Trophoblast cell (in vitro differentiated cells and primary cell): ENCODE results near the gene MLLT10.

ENCODE experiments used
- DNase-seq, 2 donors: peaks; one replicate each; pipeline ENCODE4 v3.0.0-alpha.2; 2016
- H2AFZ ChIP-seq: 2 replicates; pipeline ENCODE4 v1.6.1; 2013; ENCODE audit warnings: low read length, moderate library complexity, mild to moderate bottlenecking; ENCODE audit not compliant: insufficient read depth, poor library complexity
- H2AK5ac ChIP-seq: 2 replicates; pipeline ENCODE4 v1.6.1; 2013; ENCODE audit warnings: mild to moderate bottlenecking, low read length
- H2BK120ac ChIP-seq: 2 replicates; pipeline ENCODE4 v1.6.1; 2013; ENCODE audit warnings: low read length, mild to moderate bottlenecking, moderate library complexity; ENCODE audit not compliant: insufficient read depth, poor library complexity
- H2BK12ac ChIP-seq: 2 replicates; pipeline ENCODE4 v1.6.1; 2013; ENCODE audit warnings: mild to moderate bottlenecking, low read length, moderate library complexity
- H2BK5ac ChIP-seq: 2 replicates; pipeline ENCODE4 v1.6.1; 2013; ENCODE audit warnings: low read length, low read depth, moderate library complexity, mild to moderate bottlenecking; ENCODE audit not compliant: poor library complexity
- H3K14ac ChIP-seq: 2 replicates; pipeline ENCODE4 v1.6.1; 2013; ENCODE audit warnings: mild to moderate bottlenecking, low read length
- H3K18ac ChIP-seq: 2 replicates; pipeline ENCODE4 v1.6.1; 2013; ENCODE audit warnings: mild to moderate bottlenecking, low read length
- H3K23ac ChIP-seq: 2 replicates; pipeline ENCODE4 v1.6.1; 2013; ENCODE audit warnings: low read length
- H3K27ac ChIP-seq: 2 replicates; pipeline ENCODE4 v1.5.1; 2013; ENCODE audit warnings: low read depth, mild to moderate bottlenecking, inconsistent platforms, low read length, moderate library complexity
- H3K27me3 ChIP-seq: 2 replicates; pipeline ENCODE4 v1.6.1; 2013; ENCODE audit warnings: inconsistent platforms, mild to moderate bottlenecking, low read length, moderate library complexity; ENCODE audit not compliant: insufficient read depth
- H3K36me3 ChIP-seq, 2 experiments: 1 replicate in 1 of 2; 2 replicates in 1 of 2; pipeline ENCODE4 v1.6.1; 2013; ENCODE audit warnings: low read length in 2 of 2, mild to moderate bottlenecking in 2 of 2, moderate library complexity in 1 of 2; ENCODE audit not compliant: insufficient read depth in 2 of 2, control insufficient read depth in 1 of 2
- H3K4ac ChIP-seq: 2 replicates; pipeline ENCODE4 v1.6.1; 2013; ENCODE audit warnings: low read depth, mild to moderate bottlenecking, low read length, moderate library complexity
- H3K4me1 ChIP-seq, 2 experiments: 1 replicate in 1 of 2; 2 replicates in 1 of 2; pipeline ENCODE4 v1.6.1; 2013; ENCODE audit warnings: low read length in 2 of 2, mild to moderate bottlenecking in 2 of 2, moderate library complexity in 1 of 2; ENCODE audit not compliant: insufficient read depth in 2 of 2, control insufficient read depth in 1 of 2
- H3K4me2 ChIP-seq: 2 replicates; pipeline ENCODE4 v1.6.1; 2013; ENCODE audit warnings: inconsistent platforms, mild to moderate bottlenecking, low read length, moderate library complexity
- H3K4me3 ChIP-seq: 2 replicates; pipeline ENCODE4 v1.5.1; 2013; ENCODE audit warnings: mild to moderate bottlenecking, low read depth, low read length, inconsistent platforms
- H3K79me1 ChIP-seq: one replicate; pipeline ENCODE4 v1.6.1; 2013; ENCODE audit warnings: low read length
- H3K79me2 ChIP-seq: 2 replicates; pipeline ENCODE4 v1.6.1; 2013; ENCODE audit warnings: low read length, mild to moderate bottlenecking; ENCODE audit not compliant: control insufficient read depth, insufficient read depth, poor library complexity
- H3K9ac ChIP-seq: 2 replicates; pipeline ENCODE4 v1.6.1; 2013; ENCODE audit warnings: mild to moderate bottlenecking, low read length
- H3K9me3 ChIP-seq: 2 replicates; pipeline ENCODE4 v1.6.1; 2013; ENCODE audit warnings: low read depth, mild to moderate bottlenecking, control low read depth, inconsistent platforms, low read length; ENCODE audit not compliant: insufficient read depth
- H4K12ac ChIP-seq: 2 replicates; pipeline ENCODE4 v1.6.1; 2013; ENCODE audit warnings: low read depth, mild to moderate bottlenecking, low read length, moderate library complexity
- H4K8ac ChIP-seq: 2 replicates; pipeline ENCODE4 v1.6.1; 2013; ENCODE audit warnings: low read depth, mild to moderate bottlenecking, low read length, moderate library complexity
- H4K91ac ChIP-seq: one replicate; pipeline ENCODE4 v1.6.1; 2013; ENCODE audit warnings: low read depth, mild to moderate bottlenecking, low read length, moderate library complexity
- WGBS: extraction: QIAGEN DNeasy Blood & Tissue Kit; methylation state at CpG from one replicate; pipeline ENCODE4 v1.1.7; 2013; ENCODE audit warnings: missing lambda C conversion rate; ENCODE audit not compliant: insufficient read length, insufficient coverage; ENCODE audit errors: extremely low coverage; 5-methylcytosine and 5-hydroxymethylcytosine counted together

Gene MLLT10

DNA sequence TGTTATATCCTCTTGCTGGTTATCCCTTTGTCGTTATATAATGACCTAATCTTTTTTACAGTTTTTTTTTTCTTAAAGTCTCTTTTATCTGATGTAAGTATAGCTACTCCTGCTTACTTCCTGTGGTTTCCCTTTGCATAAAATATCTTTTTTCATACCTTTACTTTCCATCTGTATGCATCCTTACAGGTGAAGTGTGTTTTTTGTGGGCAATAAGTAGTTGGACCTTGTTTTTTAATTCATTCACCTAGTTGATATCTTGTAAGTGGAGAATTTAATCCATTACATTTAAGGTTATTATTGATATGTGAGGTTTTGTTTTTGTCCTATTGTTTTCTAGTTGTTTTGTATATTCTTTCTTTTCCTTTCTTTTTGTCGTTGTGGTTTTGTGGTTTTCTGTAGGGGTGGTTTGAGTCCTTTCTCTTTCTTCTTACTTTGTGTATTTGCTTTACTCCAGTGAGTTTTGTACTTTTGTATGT lies 168.6 kb downstream of the MLLT10 start:
- Histone ChIP-seq H3K36me3 (peaks cover 2 to 5% of the 10 kb centered on the region in 2 experiments), H3K79me2 (peaks cover 2% of the 10 kb centered on the region), H3K79me1 (no peaks in the 10 kb centered on the region), H3K9ac (no peak overlapping the region), H4K12ac (no peak overlapping the region), H3K27me3 (no peaks in the 10 kb centered on the region), H2BK120ac (no peak overlapping the region), H2AFZ (no peak overlapping the region), H4K8ac (no peak overlapping the region), H2BK12ac (no peak overlapping the region), H3K4me2 (no peak overlapping the region), H3K4me3 (no peak overlapping the region), H3K4ac (no peak overlapping the region), H4K91ac (no peak overlapping the region), H3K14ac (no peak overlapping the region), H3K27ac (no peak overlapping the region), H2AK5ac (no peak overlapping the region), H3K23ac (no peak overlapping the region), H2BK5ac (no peak overlapping the region), H3K9me3 (no peaks in the 10 kb centered on the region), H3K4me1 (peaks cover 0 to 2% of the 10 kb centered on the region in 2 experiments), H3K18ac (no peak overlapping the region)
- no peak for DNase-seq
- no CpG with 5 or more reads among the region's 2 CpGs for WGBS

DNA sequence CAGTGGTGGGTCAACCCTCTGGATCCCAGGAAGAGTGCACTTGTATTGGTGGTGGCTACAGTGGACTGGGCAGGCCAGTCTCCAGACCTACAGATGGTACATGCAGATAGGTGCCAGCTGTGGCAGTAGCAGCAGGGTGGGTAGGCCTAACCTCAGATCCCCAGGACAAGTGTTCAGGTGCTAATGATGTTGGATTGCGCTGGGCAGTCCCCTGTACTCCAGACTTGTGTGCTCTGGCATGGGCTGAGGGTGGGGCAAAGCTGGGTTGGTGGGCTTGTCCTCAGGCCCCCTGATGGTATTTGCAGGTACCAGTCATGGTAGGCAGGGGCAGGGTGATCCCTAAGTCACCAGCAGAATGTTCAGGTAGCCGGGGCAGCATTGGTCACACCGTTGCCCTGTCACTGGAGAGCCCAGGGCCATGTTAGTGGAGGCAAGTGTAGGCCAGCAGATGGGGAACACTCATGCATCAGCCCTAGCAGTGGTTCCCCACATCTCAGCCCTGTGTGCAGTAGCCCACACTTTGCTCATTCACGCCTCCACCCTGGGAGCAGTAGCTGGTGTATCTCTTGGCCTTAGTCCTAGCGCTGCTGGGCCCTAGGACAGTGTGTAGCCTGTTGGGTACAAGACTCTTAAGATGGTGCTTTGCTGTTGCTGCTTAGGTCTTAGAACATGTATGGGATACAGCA lies 171.3 kb downstream of the MLLT10 start:
- Histone ChIP-seq H3K27ac (no peak overlapping the region), H2AFZ (no peak overlapping the region), H3K27me3 (no peaks in the 10 kb centered on the region), H3K18ac (peak overlapping the region; percentile 69), H2BK120ac (no peak overlapping the region), H3K4me3 (no peak overlapping the region), H3K79me1 (no peaks in the 10 kb centered on the region), H3K9me3 (no peaks in the 10 kb centered on the region), H3K4me2 (no peak overlapping the region), H4K91ac (no peak overlapping the region), H3K4ac (peak overlapping the region; percentile 25), H2BK12ac (no peak overlapping the region), H4K12ac (no peak overlapping the region), H3K14ac (no peak overlapping the region), H2AK5ac (no peak overlapping the region), H3K4me1 (peaks cover 0 to 2% of the 10 kb centered on the region in 2 experiments), H3K23ac (no peak overlapping the region), H3K79me2 (peaks cover 2% of the 10 kb centered on the region), H3K9ac (no peak overlapping the region), H2BK5ac (no peak overlapping the region), H3K36me3 (peaks cover 5 to 9% of the 10 kb centered on the region in 2 experiments), H4K8ac (no peak overlapping the region)
- WGBS: no CpG with 5 or more reads among the region's 5 CpGs
- DNase-seq: no peak

DNA sequence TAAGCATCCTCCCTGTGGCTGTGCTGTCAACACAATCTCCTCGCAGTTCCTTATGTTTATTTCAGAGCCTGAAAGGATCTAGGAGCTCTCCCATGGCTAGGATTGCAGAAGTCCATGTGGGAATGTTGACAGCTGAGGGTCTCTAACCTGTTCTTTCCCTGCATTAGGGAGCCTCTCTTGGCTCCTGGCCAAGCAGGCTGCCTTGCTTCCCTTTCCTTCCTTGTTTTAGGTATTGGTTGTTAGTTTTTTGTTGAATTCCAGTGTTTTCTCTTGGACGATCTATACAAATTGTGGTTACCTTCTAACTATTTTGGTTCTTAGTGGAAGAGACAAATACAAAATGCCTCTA lies 171.8 kb downstream of the MLLT10 start:
- Histone ChIP-seq H4K8ac (no peak overlapping the region), H3K27ac (no peak overlapping the region), H3K4me1 (peaks cover 0 to 2% of the 10 kb centered on the region in 2 experiments), H3K4me2 (no peak overlapping the region), H3K4ac (no peak overlapping the region), H2BK5ac (no peak overlapping the region), H4K91ac (no peak overlapping the region), H2AK5ac (no peak overlapping the region), H3K23ac (no peak overlapping the region), H3K36me3 (peaks cover 5 to 9% of the 10 kb centered on the region in 2 experiments), H2BK120ac (no peak overlapping the region), H3K79me1 (no peaks in the 10 kb centered on the region), H3K4me3 (no peak overlapping the region), H3K79me2 (peaks cover 2% of the 10 kb centered on the region), H3K27me3 (no peaks in the 10 kb centered on the region), H2BK12ac (no peak overlapping the region), H3K9ac (no peak overlapping the region), H3K9me3 (no peaks in the 10 kb centered on the region), H3K18ac (no peak overlapping the region), H4K12ac (no peak overlapping the region), H2AFZ (no peak overlapping the region), H3K14ac (no peak overlapping the region)
- no peak for DNase-seq
- WGBS: no CpG with 5 or more reads among the region's 2 CpGs

DNA sequence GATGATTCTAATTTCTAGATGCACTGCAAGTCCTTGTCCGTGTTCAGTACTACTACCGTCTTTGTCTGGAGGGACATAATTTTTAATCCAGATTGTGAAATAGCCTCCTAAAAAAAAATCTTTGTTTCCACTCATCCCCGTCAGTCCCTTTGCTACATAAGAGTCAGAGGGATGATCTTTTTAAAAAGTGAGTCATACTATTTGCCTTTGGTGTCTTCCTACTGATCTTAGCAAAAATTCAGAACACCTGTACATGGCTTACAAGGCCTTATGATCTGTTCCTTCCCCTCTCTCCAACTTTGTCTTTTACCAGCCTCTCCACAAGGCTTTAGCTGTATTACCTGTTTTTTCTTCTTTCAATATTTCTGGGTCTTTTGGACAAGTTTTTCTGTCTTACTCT lies 173.5 kb downstream of the MLLT10 start:
- no peak overlapping the region for H4K91ac ChIP-seq
- H3K4me1 ChIP-seq: peaks cover 0 to 2% of the 10 kb centered on the region in 2 experiments
- no peak overlapping the region for H3K4ac ChIP-seq
- H3K14ac ChIP-seq: no peak overlapping the region
- no peaks in the 10 kb centered on the region for H3K27me3 ChIP-seq
- H2BK12ac ChIP-seq: no peak overlapping the region
- no peak overlapping the region for H3K18ac ChIP-seq
- no peak overlapping the region for H3K4me2 ChIP-seq
- H3K23ac ChIP-seq: no peak overlapping the region
- no peak overlapping the region for H3K4me3 ChIP-seq
- no peak overlapping the region for H2AFZ ChIP-seq
- peaks cover 2% of the 10 kb centered on the region for H3K79me2 ChIP-seq
- no peak overlapping the region for H2BK5ac ChIP-seq
- no CpG with 5 or more reads among the region's 3 CpGs for WGBS
- no peak overlapping the region for H2AK5ac ChIP-seq
- H3K79me1 ChIP-seq: no peaks in the 10 kb centered on the region
- H2BK120ac ChIP-seq: no peak overlapping the region
- H3K36me3 ChIP-seq: peaks cover 6 to 13% of the 10 kb centered on the region in 2 experiments
- no peak overlapping the region for H4K8ac ChIP-seq
- H4K12ac ChIP-seq: no peak overlapping the region
- no peak overlapping the region for H3K9ac ChIP-seq
- H3K27ac ChIP-seq: no peak overlapping the region
- no peaks in the 10 kb centered on the region for H3K9me3 ChIP-seq
- no peak for DNase-seq
